Measurements from ENCODE around the gene DNAJC4. TPM values are rescaled to one million over a fixed set of nuclear protein-coding genes. Genes with fewer than 3 reads are reported as not detected.

Gene DNAJC4
- total RNA-seq, 1 donor from 2014 or later: 39.1 TPM

GRCh38 chr11:64234647-64235379 lies 4.5 kb downstream of the DNAJC4 start:
- Mint-ChIP-seq H3K4me3 (ENCODE audit: low read depth) (peak overlapping the region; percentile 84), H3K36me3 (ENCODE audit: insufficient read depth) (peaks cover 4% of the 10 kb centered on the region), H3K27ac (no peak overlapping the region), H3K4me1 (ENCODE audit: low read depth) (peaks cover 21% of the 10 kb centered on the region), H3K27me3 (no peaks in the 10 kb centered on the region), H3K9me3 (ENCODE audit: low read depth) (no peaks in the 10 kb centered on the region)
- peak; percentile 33 for TF ChIP-seq CTCF (IDR thresholded peaks at IDR 0.05; ENCODE audit: unreplicated experiment)
- DNase-seq (ENCODE audit: low spot score, unreplicated experiment): no peak

DNA sequence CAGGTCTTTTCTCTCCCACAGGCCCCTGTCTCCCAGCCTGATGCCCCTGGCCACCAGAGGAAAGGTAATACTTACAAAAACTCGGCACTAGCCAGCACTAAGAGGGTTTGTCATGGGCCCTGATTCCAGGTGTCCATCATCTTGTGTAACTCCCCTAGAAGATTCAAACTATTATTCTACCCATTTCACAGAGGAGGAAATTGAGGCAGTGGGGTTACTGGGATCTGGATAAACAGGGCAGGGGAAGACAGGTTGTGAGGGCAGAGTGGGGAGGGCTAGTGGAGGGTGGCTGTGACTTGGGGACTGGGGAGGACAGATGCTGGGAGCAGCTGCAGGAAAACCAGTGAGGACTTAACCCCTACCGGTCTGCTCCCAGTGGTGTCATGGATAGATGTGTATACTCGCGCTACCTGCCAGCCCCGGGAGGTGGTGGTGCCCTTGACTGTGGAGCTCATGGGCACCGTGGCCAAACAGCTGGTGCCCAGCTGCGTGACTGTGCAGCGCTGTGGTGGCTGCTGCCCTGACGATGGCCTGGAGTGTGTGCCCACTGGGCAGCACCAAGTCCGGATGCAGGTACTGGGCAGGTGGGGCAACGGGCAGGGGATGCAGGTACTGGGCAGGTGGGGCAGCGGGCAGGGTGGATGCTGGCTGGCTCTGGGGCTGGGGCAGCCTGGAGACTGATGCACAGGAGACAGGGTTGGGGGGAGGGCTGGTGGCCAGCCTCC lies 5.3 kb downstream of the DNAJC4 start:
- TF ChIP-seq CTCF (IDR thresholded peaks at IDR 0.05; ENCODE audit: unreplicated experiment): no peak

GRCh38 chr11:64237484-64237951 lies 7.2 kb downstream of the DNAJC4 start:
- Mint-ChIP-seq H3K27ac (peak overlapping the region; percentile 90), H3K4me1 (ENCODE audit: low read depth) (peaks cover 23% of the 10 kb centered on the region), H3K9me3 (ENCODE audit: low read depth) (no peaks in the 10 kb centered on the region), H3K27me3 (no peaks in the 10 kb centered on the region), H3K36me3 (ENCODE audit: insufficient read depth) (peaks cover 4% of the 10 kb centered on the region), H3K4me3 (ENCODE audit: low read depth) (peak overlapping the region; percentile 53)
- DNase-seq (ENCODE audit: low spot score, unreplicated experiment): no peak
- TF ChIP-seq CTCF (IDR thresholded peaks at IDR 0.05; ENCODE audit: unreplicated experiment): no peak

More for the DNA sequence above, 5.3 kb downstream of the DNAJC4 start:
- Mint-ChIP-seq H3K4me1 (ENCODE audit: low read depth) (peaks cover 23% of the 10 kb centered on the region), H3K4me3 (ENCODE audit: low read depth) (peak overlapping the region; percentile 84), H3K27ac (peak overlapping the region; percentile 80), H3K9me3 (ENCODE audit: low read depth) (no peaks in the 10 kb centered on the region), H3K36me3 (ENCODE audit: insufficient read depth) (peaks cover 4% of the 10 kb centered on the region), H3K27me3 (no peaks in the 10 kb centered on the region)
- DNase-seq (ENCODE audit: low spot score, unreplicated experiment): no peak

DNA sequence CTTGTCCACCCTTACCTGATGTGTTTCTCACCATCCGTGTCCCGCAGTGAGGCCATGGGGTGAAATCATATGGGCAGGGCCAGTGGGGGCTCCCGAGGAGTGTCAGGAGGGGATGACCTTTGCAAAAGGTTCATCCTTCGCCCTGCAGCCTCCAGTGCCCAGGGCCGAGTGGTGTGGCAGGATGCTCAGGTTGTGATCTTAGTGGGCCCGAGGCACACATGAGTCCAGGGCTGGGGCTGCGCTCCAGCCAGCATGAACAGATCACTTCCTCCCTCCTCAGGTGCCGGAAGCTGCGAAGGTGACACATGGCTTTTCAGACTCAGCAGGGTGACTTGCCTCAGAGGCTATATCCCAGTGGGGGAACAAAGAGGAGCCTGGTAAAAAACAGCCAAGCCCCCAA lies 7.7 kb downstream of the DNAJC4 start:
- DNase-seq (ENCODE audit: low spot score, unreplicated experiment): no peak
- H3K4me1 Mint-ChIP-seq (ENCODE audit: low read depth): peaks cover 23% of the 10 kb centered on the region
- peaks cover 4% of the 10 kb centered on the region for H3K36me3 Mint-ChIP-seq (ENCODE audit: insufficient read depth)
- TF ChIP-seq CTCF (IDR thresholded peaks at IDR 0.05; ENCODE audit: unreplicated experiment): no peak
- no peaks in the 10 kb centered on the region for H3K9me3 Mint-ChIP-seq (ENCODE audit: low read depth)
- H3K27ac Mint-ChIP-seq: peak overlapping the region; percentile 90
- peak overlapping the region; percentile 53 for H3K4me3 Mint-ChIP-seq (ENCODE audit: low read depth)
- no peaks in the 10 kb centered on the region for H3K27me3 Mint-ChIP-seq

DNA sequence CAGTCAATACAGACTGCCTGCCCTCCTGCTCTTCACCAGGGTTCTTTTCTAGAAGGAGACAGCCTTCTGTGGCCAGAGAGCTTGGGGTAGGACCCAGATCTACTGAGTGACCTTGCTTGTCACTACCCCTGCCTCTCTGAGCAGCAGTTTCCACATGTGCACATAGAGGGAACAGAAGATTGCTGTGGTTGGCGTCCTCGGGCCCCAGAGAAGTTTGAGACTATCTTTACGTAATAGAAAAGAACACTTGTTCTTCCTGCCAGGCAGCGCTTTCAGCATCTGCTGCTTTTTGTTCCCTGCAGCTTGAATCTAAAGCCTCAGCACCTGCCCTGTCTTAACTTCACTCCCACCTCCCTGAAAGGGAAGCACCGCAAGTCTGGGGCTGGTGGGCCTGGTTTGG lies 8.7 kb downstream of the DNAJC4 start:
- TF ChIP-seq CTCF (IDR thresholded peaks at IDR 0.05; ENCODE audit: unreplicated experiment): no peak
- Mint-ChIP-seq H3K4me3 (ENCODE audit: low read depth) (peak overlapping the region; percentile 54), H3K4me1 (ENCODE audit: low read depth) (peaks cover 23% of the 10 kb centered on the region), H3K9me3 (ENCODE audit: low read depth) (no peaks in the 10 kb centered on the region), H3K27me3 (no peaks in the 10 kb centered on the region), H3K27ac (peak overlapping the region; percentile 56), H3K36me3 (ENCODE audit: insufficient read depth) (peaks cover 8% of the 10 kb centered on the region)
- no peak for DNase-seq (ENCODE audit: low spot score, unreplicated experiment)

Measured in progenitor cell of endocrine pancreas (in vitro differentiated cells).